Gastroesophageal sphincter (tissue), 4 donors: ENCODE data around the gene ZNF2. TPM values are rescaled to one million over a fixed set of nuclear protein-coding genes. Genes with fewer than 3 reads are reported as not detected.

Experiments used
- ATAC-seq: fragments of 150-250 bp; one replicate; pipeline ENCODE4 v1.9.1; 2016; ENCODE audit warnings: mild to moderate bottlenecking, moderate library complexity
- H3K27ac ChIP-seq, 4 donors: fragments of 200-600 bp; sonication (generic) in 3 of 4; 1 replicate in 3 of 4; 2 replicates in 1 of 4; pipeline ENCODE4 v1.5.1; 2016 to 2019
- H3K27me3 ChIP-seq: fragments of 200-600 bp; sonication (generic); one replicate; pipeline ENCODE4 v1.5.1; 2019
- H3K36me3 ChIP-seq, 2 donors: fragments of 200-600 bp; sonication (generic); one replicate each; pipeline ENCODE4 v1.5.1; 2019; ENCODE audit warnings: control low read depth in 1 of 2
- H3K4me1 ChIP-seq, 3 donors: fragments of 200-600 bp; sonication (generic); 1 replicate in 2 of 3; 2 replicates in 1 of 3; pipeline ENCODE4 v1.5.1; 2016 to 2019; ENCODE audit warnings: control low read depth in 2 of 3
- H3K4me3 ChIP-seq, 2 donors: fragments of 200-600 bp; sonication (generic); one replicate each; pipeline ENCODE4 v1.5.1; 2019; ENCODE audit warnings: mild to moderate bottlenecking in 1 of 2, moderate library complexity in 1 of 2
- H3K9me3 ChIP-seq, 3 donors: fragments of 200-600 bp; sonication (generic); one replicate each; pipeline ENCODE4 v1.5.1; 2017 to 2019; ENCODE audit warnings: control low read depth in 2 of 3
- CTCF ChIP-seq, 4 experiments: fragments of 200-600 bp in 2 of 4; fragments of 450-650 bp in 2 of 4; sonication (generic) in 1 of 4; IDR thresholded peaks; one replicate each; pipeline ENCODE4 v1.5.1; 2017 to 2019; ENCODE audit warnings: antibody characterized with exemption in 4 of 4, mild to moderate bottlenecking in 2 of 4, moderate library complexity in 2 of 4
- EP300 ChIP-seq: sonication (generic); formaldehyde crosslinking; IDR thresholded peaks from one replicate; pipeline ENCODE4 v1.6.1; 2017; ENCODE audit warnings: antibody characterized with exemption, mild to moderate bottlenecking
- POLR2A ChIP-seq, 2 donors: fragments of 450-650 bp; IDR thresholded peaks; one replicate each; pipeline ENCODE4 v1.6.1; 2017; ENCODE audit warnings: antibody characterized with exemption in 2 of 2, mild to moderate bottlenecking in 2 of 2, moderate library complexity in 1 of 2
- POLR2AphosphoS5 ChIP-seq: sonication (generic); formaldehyde crosslinking; IDR thresholded peaks from one replicate; pipeline ENCODE4 v1.6.1; 2017; ENCODE audit warnings: antibody characterized with exemption
- WGBS, 2 donors: methylation state at CpG; one replicate each; pipeline ENCODE4 v1.1.5; 2018; ENCODE audit warnings: low coverage in 1 of 2; 5-methylcytosine and 5-hydroxymethylcytosine counted together
- total RNA-seq, 4 donors: library from RNA; depleted of rRNA; stranded (reverse); fragments of >200 nt; gene quantifications; one replicate each; pipeline ENCODE4 v1.1.0, GENCODE V29; 2016

ZNF2 gene
- total RNA-seq, 4 donors from 2014 or later, result 3.1 to 7.9 (median 3.7) TPM

GRCh38 chr2:95138702-95139101, 26.9 kb upstream of the ZNF2 start:
- TF ChIP-seq CTCF (IDR thresholded peaks at IDR 0.05) (no peak), EP300 (no peak), POLR2A (IDR thresholded peaks at IDR 0.05) (no peak), POLR2AphosphoS5 (no peak)
- Histone ChIP-seq H3K27me3 (no peaks in the 10 kb centered on the region), H3K9me3 (peaks cover 0 to 33% (median 0%) of the 10 kb centered on the region in 3 donors), H3K27ac (no peak overlapping the region), H3K4me3 (no peak overlapping the region), H3K4me1 (no peaks in the 10 kb centered on the region), H3K36me3 (peaks cover 0 to 37% of the 10 kb centered on the region in 2 donors)
- WGBS, 2 donors, result 100% methylated on average over 1 of the region's 1 CpG; no CpG with 5 or more reads in 1 of the 2 donors
- ATAC-seq, result no peak

- WGBS, 2 donors, result 90 to 100% methylated on average over 1 to 2 of the region's 2 CpGs
- H3K4me1 ChIP-seq, result no peaks in the 10 kb centered on the region
- TF ChIP-seq EP300, result no peak
- TF ChIP-seq POLR2A (IDR thresholded peaks at IDR 0.05), result no peak
- TF ChIP-seq POLR2AphosphoS5, result no peak
- no peak for TF ChIP-seq CTCF (IDR thresholded peaks at IDR 0.05)
- H3K27me3 ChIP-seq, result no peaks in the 10 kb centered on the region
- H3K4me3 ChIP-seq, result no peak overlapping the region
- no peak for ATAC-seq
- peaks cover 0 to 78% of the 10 kb centered on the region in 2 donors for H3K36me3 ChIP-seq
- H3K9me3 ChIP-seq, result peaks cover 2 to 79% (median 3%) of the 10 kb centered on the region in 3 donors
- no peak overlapping the region for H3K27ac ChIP-seq
Observed at GRCh38 chr2:95143838-95144237, 21.8 kb upstream of the ZNF2 start.

- TF ChIP-seq EP300, result no peak
- TF ChIP-seq CTCF (IDR thresholded peaks at IDR 0.05), result no peak
- no peak for TF ChIP-seq POLR2AphosphoS5
- no peak for TF ChIP-seq POLR2A (IDR thresholded peaks at IDR 0.05)
- Histone ChIP-seq H3K27me3 (no peaks in the 10 kb centered on the region), H3K4me3 (no peak overlapping the region), H3K4me1 (no peaks in the 10 kb centered on the region), H3K9me3 (peaks cover 0 to 87% (median 11%) of the 10 kb centered on the region in 3 donors), H3K36me3 (peaks cover 21 to 100% of the 10 kb centered on the region in 2 donors), H3K27ac (no peak overlapping the region)
- no peak for ATAC-seq
- WGBS, 2 donors, result 89 to 93% methylated on average over 5 to 6 of the region's 6 CpGs
Observed at GRCh38 chr2:95149397-95149984, 16.1 kb upstream of the ZNF2 start.

GRCh38 chr2:95158441-95158840, 7.2 kb upstream of the ZNF2 start:
- H3K4me3 ChIP-seq, result peak overlapping the region; percentile 35 to 84
- TF ChIP-seq EP300, result no peak
- TF ChIP-seq POLR2AphosphoS5, result no peak
- no peak for TF ChIP-seq POLR2A (IDR thresholded peaks at IDR 0.05)
- TF ChIP-seq CTCF (IDR thresholded peaks at IDR 0.05), result no peak
- H3K9me3 ChIP-seq, result no peaks in the 10 kb centered on the region
- peaks cover 0 to 37% of the 10 kb centered on the region in 2 donors for H3K36me3 ChIP-seq
- peaks cover 0 to 27% (median 13%) of the 10 kb centered on the region in 3 donors for H3K4me1 ChIP-seq
- 30 to 40% methylated on average over 1 to 3 of the region's 10 CpGs for WGBS, 2 donors
- peak overlapping the region in 3 of 4 donors; percentile 86 to 95 (median 90) for H3K27ac ChIP-seq
- ATAC-seq, result no peak
- no peaks in the 10 kb centered on the region for H3K27me3 ChIP-seq
